ENCODE data around the gene CBLC. TPM values are rescaled to one million over a fixed set of nuclear protein-coding genes. Genes with fewer than 3 reads are reported as not detected.
"Not testable (repeated sequence)": the region's sequence is repeated elsewhere in the genome, so short reads cannot be mapped to it uniquely, and the experiment has no call there.

Gene CBLC
- total RNA-seq, 1 experiment from 2014 or later, result not detected

DNA sequence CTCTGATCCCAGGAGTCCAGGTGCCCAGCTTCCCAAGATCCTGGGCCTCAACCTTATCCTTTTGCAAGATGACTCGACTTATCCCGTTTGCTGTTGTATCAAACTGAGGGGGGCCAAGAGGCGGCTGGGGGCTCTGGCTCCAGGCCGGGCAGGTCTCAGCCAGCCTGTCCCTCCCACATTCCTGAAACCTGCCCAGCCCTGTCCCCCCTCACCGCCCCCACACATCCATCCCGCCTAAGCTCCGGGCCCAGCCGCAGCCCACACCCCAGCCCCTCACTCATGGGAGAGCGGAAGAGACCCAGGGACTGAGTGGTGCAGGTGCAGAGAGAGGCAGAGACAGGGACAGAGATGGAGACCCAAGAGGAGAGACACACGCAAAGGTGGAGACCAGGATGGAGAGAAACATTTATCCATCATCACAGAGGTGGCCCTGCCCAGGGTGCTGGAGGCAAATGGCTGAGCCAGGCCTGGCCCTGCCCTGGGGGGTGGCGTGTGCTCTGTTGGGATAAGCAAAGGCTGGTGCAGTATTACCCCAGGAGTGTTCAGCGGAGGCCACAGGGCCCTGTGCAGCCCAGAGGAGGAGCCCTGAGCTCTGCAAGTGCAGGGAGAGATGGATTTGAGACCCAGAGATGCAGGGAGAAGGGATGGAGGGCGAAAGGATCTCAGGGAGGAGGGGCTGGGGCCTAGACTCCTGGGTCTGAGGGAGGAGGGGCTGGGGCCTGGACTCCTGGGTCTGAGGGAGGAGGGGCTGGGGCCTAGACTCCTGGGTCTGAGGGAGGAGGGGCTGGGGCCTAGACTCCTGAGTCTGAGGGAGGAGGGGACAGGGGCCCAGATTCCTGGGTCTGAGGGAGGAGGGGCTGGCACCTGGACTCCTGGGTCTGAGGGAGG is 32.8 kb downstream of the CBLC start:
- in situ Hi-C loops (cut with HindIII; ENCODE audit: low pct_unique_long_range_greater_than_20kb, low sequenced_read_pairs), result no loop called here

DNA sequence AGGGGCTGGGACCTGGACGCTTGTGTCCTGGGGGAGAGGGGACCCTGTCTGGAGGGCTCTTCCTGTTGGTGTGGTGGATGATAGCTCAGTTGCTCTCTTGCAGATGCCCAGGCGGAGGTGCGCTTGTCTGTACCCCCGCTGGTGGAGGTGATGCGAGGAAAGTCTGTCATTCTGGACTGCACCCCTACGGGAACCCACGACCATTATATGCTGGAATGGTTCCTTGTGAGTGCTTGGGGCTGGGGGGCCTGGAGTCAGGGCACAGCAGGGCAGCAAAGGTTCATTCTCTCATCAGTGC is 33.4 kb downstream of the CBLC start:
- in situ Hi-C loops (cut with HindIII; ENCODE audit: low pct_unique_long_range_greater_than_20kb, low sequenced_read_pairs), result no loop called here
- no peak for DNase-seq (ENCODE audit: low read depth)

More for the DNA sequence above, 32.8 kb downstream of the CBLC start:
- no peak for DNase-seq (ENCODE audit: low read depth)

DNA sequence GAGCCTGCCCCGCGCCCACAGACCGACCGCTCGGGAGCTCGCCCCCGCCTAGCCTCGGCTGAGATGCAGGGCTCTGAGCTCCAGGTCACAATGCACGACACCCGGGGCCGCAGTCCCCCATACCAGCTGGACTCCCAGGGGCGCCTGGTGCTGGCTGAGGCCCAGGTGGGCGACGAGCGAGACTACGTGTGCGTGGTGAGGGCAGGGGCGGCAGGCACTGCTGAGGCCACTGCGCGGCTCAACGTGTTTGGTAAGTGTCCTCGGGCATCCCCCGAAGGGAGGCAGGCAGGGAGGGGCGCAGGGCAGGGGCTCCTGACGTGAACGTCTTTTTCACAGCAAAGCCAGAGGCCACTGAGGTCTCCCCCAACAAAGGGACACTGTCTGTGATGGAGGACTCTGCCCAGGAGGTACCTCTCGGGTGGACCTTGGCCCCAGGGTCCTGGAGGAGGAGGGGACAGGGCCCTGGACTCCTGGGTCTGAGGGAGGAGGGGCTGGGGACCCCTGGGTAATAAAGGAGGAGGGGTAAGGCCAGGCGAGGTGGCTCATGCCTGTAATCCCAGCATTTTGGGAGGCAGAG is 34.5 kb downstream of the CBLC start:
- in situ Hi-C loops (cut with HindIII; ENCODE audit: low pct_unique_long_range_greater_than_20kb, low sequenced_read_pairs), result no loop called here
- no peak for DNase-seq (ENCODE audit: low read depth)

DNA sequence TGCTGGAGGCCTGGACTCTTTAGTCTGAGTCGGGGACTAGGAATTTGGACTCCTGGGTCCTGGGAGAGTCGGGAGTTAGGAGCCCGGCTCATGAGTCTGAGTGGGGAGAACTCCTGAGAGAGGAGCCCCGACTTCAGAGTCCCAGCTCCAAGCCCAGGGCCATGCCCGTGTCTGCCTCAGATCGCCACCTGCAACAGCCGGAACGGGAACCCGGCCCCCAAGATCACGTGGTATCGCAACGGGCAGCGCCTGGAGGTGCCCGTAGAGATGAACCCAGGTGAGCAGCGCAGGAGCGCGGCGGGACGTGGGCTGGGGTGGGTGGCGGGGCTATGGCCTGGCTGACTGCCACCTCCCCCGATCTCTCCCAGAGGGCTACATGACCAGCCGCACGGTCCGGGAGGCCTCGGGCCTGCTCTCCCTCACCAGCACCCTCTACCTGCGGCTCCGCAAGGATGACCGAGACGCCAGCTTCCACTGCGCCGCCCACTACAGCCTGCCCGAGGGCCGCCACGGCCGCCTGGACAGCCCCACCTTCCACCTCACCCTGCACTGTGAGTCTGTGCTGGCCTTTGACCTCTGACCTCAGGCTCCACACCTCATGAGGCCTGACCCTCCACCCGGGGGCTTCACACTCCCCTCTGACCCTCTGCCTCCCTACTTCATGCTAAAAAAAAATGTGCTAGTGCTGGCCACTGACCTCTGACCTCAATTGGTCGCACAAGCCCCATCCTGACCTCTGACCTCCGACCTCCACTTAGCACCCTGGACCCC is 35.6 kb downstream of the CBLC start:
- DNase-seq (ENCODE audit: low read depth), result no peak
- in situ Hi-C loops (cut with HindIII; ENCODE audit: low pct_unique_long_range_greater_than_20kb, low sequenced_read_pairs), result no loop called here

DNA sequence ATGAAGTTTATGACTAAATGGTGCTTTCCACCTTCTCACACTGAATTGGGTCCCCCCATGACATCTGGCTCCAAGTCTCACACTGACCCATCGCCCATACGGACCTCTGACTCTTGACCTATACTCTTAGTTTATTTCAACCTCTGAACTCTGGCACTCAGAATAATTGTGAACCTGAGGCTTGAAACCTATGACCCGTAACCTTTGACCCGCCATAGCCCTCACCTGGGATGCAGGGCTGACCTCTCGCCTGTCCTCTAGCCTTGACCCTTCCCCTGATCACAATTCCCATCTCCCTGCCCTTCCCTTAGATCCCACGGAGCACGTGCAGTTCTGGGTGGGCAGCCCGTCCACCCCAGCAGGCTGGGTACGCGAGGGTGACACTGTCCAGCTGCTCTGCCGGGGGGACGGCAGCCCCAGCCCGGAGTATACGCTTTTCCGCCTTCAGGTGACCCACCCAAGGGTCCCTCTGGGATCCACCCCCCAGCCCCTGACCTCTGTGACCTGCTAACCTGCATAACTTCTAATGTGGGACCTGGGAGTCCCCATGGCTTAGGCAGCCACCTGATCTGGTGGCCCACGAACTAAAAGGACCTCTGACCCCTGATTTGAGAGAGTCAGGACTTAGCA is 36.3 kb downstream of the CBLC start:
- in situ Hi-C loops (cut with HindIII; ENCODE audit: low pct_unique_long_range_greater_than_20kb, low sequenced_read_pairs), result no loop called here
- no peak for DNase-seq (ENCODE audit: low read depth)

DNA sequence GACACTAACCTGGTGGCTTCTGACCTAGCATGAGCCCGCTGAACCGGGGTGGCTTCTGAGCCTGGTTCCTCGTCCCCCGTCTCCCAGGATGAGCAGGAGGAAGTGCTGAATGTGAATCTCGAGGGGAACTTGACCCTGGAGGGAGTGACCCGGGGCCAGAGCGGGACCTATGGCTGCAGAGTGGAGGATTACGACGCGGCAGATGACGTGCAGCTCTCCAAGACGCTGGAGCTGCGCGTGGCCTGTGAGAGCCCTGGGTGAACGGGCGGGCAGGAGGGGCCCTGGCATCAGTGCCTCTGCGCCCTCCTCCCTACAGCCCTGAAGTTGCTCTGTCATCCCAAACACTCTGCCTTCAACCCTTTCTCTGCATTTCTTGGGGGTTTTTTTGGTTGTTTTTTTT is 36.8 kb downstream of the CBLC start:
- DNase-seq (ENCODE audit: low read depth), result no peak
- in situ Hi-C loops (cut with HindIII; ENCODE audit: low pct_unique_long_range_greater_than_20kb, low sequenced_read_pairs), result no loop called here

DNA sequence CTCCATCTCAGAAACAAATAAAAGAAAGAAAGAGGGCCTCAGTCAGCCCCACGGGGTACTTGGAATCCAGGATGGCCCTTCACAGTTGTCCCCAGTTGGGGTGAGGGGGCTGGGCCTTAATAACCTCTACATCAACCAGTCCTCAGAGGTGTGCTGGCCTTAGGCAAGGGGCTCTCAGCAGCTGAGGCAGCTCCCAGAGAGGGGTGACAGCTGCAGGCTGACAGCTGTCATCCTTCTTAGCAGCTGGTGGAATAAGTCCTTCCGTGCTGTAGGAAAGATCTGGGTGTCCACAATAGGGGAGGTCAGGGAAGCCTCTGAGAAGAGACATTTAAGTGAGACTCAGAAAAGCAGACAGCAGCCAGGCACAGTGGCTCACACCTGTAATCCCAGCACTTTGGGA is 38.6 kb downstream of the CBLC start:
- in situ Hi-C loops (cut with HindIII; ENCODE audit: low pct_unique_long_range_greater_than_20kb, low sequenced_read_pairs), result no loop called here
- no peak for DNase-seq (ENCODE audit: low read depth)

DNA sequence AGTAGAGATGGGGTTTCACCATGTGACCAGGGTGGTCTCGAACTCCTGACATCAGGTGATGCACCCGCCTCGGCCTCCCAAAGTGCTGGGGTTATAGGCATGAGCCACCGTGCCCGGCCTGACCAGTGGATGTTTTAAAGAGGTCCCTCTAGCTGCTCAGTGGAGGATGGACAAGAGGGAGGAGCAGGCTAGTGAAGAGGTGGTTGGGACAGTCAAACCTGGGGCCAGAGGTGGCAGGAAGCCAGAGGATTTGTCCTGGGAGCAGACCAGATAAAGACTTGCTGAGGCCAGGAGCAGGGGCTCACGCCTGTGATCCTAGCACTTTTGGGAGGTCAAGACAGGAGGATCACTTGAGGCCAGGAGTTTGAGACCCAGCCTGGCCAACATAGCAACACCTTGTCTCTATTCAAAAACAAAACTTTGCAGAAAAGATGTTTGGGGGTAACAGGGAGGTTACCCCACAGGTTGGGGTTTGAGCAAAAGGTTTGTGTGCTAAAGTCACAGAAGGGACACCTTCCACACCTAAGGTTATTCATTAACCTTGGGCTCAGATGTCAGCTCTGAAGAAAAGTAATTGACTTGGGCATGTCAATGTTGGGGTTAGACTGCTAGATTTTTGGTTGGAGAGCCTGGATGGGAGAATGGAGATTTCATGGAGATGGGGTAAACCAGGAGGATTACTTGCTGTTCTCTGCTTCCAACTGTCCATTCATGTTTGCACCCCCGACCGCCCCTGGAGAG is 40.2 kb downstream of the CBLC start:
- in situ Hi-C loops (cut with HindIII; ENCODE audit: low pct_unique_long_range_greater_than_20kb, low sequenced_read_pairs), result no loop called here
- no peak for DNase-seq (ENCODE audit: low read depth)

DNA sequence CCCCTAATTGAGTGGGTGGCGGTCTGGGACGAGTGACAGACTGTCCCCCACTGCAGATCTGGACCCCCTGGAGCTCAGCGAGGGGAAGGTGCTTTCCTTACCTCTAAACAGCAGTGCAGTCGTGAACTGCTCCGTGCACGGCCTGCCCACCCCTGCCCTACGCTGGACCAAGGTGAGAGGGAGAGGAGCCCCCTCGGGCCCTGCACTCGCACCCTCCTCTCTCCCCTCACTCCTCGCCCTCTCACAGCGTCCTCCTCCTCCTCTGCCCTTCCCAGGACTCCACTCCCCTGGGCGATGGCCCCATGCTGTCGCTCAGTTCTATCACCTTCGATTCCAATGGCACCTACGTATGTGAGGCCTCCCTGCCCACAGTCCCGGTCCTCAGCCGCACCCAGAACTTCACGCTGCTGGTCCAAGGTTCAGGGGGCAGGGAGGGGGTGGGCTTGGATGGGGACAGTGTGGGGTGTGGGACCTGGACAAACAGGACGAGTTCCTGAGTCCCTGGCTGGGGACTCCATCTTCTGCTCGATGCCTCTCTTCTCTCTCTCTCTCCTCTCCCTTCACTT is 40.9 kb downstream of the CBLC start:
- in situ Hi-C loops (cut with HindIII; ENCODE audit: low pct_unique_long_range_greater_than_20kb, low sequenced_read_pairs), result no loop called here
- no peak for DNase-seq (ENCODE audit: low read depth)

DNA sequence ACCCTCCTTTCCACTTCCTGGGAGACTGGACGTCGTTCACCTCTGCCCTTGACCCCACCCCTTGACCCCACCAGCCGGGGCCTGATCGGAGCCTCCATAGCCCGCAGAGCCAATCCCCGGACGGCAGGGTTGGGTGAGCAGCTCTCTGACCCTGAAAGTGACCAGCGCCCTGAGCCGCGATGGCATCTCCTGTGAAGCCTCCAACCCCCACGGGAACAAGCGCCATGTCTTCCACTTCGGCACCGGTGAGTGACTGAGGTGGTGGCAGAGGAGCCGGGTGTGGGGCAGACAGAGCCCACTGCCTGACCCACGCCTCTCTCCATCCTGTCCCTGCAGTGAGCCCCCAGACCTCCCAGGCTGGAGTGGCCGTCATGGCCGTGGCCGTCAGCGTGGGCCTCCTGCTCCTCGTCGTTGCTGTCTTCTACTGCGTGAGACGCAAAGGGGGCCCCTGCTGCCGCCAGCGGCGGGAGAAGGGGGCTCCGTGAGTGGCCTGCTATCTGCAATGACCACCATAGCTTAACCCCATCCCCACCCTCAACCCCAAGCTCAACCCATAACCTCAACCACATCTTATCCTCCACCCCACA is 41.6 kb downstream of the CBLC start:
- DNase-seq (ENCODE audit: low read depth), result no peak
- in situ Hi-C loops (cut with HindIII; ENCODE audit: low pct_unique_long_range_greater_than_20kb, low sequenced_read_pairs), result no loop called here

DNA sequence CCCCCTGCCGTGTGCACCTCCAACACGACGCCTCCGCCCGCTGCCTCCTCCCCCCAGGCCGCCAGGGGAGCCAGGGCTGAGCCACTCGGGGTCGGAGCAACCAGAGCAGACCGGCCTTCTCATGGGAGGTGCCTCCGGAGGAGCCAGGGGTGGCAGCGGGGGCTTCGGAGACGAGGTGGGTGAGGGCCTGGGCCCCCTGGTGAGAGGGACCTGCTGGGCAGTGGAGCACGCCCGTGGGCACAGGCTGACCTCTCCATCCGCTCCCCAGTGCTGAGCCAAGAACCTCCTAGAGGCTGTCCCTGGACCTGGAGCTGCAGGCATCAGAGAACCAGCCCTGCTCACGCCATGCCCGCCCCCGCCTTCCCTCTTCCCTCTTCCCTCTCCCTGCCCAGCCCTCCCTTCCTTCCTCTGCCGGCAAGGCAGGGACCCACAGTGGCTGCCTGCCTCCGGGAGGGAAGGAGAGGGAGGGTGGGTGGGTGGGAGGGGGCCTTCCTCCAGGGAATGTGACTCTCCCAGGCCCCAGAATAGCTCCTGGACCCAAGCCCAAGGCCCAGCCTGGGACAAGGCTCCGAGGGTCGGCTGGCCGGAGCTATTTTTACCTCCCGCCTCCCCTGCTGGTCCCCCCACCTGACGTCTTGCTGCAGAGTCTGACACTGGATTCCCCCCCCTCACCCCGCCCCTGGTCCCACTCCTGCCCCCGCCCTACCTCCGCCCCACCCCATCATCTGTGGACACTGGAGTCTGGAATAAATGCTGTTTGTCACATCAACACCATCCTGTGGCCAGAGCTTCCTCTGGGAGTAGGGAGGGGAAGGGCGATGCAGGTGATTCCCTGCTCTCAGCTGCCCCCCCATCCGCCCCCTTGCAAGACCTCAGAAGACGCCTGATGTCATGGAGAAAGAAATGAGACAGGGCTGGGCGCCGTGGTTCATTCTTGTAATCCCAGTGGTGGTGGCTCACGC is 43.2 kb downstream of the CBLC start:
- DNase-seq (ENCODE audit: low read depth), result no peak
- in situ Hi-C loops (cut with HindIII; ENCODE audit: low pct_unique_long_range_greater_than_20kb, low sequenced_read_pairs), result no loop called here

DNA sequence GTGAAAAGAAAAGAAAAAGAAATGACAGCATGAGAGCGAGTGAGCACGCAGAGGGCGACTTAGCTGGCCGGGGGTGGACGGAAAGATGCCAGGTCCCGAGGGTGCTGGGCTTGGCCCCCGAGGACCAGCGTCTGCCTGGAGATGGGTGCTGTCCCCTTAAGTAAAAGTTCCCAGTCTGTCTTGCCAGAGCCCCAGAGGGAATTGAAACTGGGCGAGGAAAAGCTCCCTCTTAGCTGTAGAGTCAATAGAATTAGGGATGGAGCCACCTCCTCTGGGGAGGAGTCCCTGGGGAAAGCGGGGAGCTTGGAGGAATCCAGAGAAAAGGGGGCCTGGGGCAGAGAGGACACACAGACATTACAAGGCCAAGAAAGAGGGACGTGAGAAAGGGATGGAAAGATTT is 44.5 kb downstream of the CBLC start:
- no peak for DNase-seq (ENCODE audit: low read depth)
- in situ Hi-C loops (cut with HindIII; ENCODE audit: low pct_unique_long_range_greater_than_20kb, low sequenced_read_pairs), result no loop called here

DNA sequence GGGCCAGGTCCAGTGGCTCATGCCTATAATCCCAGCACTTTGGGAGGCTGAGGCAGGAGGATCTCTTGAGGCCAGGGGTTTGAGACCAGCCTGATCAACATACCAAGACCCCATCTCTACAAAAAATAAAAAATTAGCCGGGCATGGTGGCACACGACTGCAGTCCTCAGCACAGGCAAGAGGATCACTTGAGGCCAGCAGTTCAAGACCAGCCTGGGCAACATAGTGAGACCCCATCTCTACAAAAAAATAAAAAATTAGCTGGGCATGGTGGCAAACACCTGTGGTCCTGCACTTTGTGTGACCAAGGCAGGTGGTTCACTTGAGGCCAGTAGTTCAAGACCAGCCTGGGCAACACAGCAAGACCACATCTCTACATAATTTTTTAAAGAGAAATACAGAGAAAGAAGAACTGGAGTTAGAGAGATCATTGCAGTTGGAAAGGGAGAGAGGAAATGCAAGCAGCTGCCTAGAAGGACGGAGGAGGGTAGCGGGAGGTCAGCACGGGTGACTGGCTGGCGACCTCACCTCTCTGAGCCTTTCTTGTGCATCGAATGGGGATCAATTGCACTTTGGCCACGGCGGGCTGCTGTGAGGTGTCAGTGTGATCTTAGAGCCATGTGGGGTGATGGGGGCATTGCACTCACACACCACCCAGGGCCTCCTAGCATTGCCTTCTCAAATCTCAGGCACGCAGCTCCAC is 45.1 kb downstream of the CBLC start:
- DNase-seq (ENCODE audit: low read depth), result no peak
- in situ Hi-C loops (cut with HindIII; ENCODE audit: low pct_unique_long_range_greater_than_20kb, low sequenced_read_pairs), result no loop called here

DNA sequence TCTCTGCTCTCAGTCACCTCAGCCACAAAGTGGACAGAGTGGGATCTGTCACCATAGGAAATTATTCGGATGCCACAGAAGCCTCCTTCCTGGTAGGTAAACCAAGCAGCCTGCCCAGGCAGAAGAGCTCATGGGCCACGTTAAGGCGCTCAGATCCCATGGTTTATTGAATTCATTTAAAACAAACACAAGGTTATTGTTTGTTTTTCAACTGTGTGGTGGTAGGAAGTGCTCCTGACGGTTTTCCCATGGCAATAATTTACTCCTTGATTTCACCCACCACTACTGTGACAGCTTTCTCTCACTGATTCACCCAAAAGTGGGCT is 45.6 kb downstream of the CBLC start:
- no peak for DNase-seq (ENCODE audit: low read depth)
- in situ Hi-C loops (cut with HindIII; ENCODE audit: low pct_unique_long_range_greater_than_20kb, low sequenced_read_pairs), result no loop called here

DNA sequence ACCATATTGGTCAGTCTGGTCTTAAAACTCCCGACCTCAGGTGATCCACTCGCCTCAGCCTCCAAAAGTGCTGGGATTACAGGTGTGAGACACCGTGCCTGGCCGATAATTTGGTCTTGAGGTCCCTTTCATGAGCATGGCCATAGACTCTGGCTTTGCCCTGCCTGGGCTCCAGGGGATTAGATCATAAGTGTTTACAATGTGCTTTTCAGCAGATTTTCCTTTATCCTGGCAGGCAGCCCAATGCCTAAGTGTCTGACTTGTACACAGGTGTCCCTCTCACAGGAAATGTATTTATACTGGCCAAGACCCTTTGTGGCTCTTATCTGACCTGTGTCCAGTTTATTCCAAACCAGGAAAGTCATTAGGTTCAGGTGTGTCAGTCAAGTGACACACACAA is 47.1 kb downstream of the CBLC start:
- in situ Hi-C loops (cut with HindIII; ENCODE audit: low pct_unique_long_range_greater_than_20kb, low sequenced_read_pairs), result no loop called here

DNA sequence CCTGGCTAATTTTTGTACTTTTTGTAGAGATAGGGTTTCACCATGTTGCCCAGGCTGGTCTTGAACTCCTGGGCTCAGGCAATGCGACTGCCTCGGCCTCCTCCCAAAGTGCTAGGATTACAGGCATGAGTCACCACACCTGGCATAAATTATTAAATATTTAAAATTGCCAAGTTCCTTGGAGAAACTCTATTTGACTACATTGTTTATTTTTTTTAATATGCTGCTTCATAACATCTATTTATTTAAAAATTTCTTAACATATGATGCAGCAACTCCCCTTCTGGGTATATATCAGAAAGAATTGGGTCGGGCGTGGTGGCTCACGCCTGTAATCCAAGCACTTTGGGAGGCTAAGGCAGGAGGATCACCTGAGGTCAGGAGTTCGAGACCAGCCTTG is 55.2 kb downstream of the CBLC start:
- in situ Hi-C loops (cut with HindIII; ENCODE audit: low pct_unique_long_range_greater_than_20kb, low sequenced_read_pairs); DNase-seq (ENCODE audit: low read depth): not testable (repeated sequence)

More for the DNA sequence above, 47.1 kb downstream of the CBLC start:
- DNase-seq (ENCODE audit: low read depth), result no peak
